IMR-90 (cell line): Measurements from ENCODE around the gene FAM98B. TPM values are rescaled to one million over a fixed set of nuclear protein-coding genes. Genes with fewer than 3 reads are reported as not detected.

Experiments used
- ATAC-seq: fragments of 200-7000 bp; cut with Tn5 transposase; 2 replicates; pipeline ENCODE4 v1.9.1; 2020; ENCODE audit warnings: low read depth, mild to moderate bottlenecking, moderate library complexity
- BruUV-seq: library from RNA; stranded (reverse); fragments of 400-500 nt; replicated peaks from 2 replicates; lab custom pipeline; 2021; lab: Mats Ljungman, UMichigan
- CTCF ChIA-PET: fragments of 300-600 bp; formaldehyde crosslinking; extraction: SDS; loops from one replicate; lab custom pipeline; 2021; ENCODE audit warnings: antibody characterized with exemption; lab: Yijun Ruan, JAX
- POLR2A ChIA-PET: fragments of 300-600 bp; sonication (Branson Sonifier 250); formaldehyde crosslinking; loops from one replicate; lab custom pipeline; 2022; ENCODE audit warnings: antibody characterized with exemption; ENCODE audit not compliant: unreplicated experiment; lab: Charles Lee
- DNase-seq: peaks from one replicate; pipeline ENCODE4 v3.0.0; 2013
- H2AFZ ChIP-seq: replicated peaks from 2 replicates; pipeline ENCODE3; 2013; ENCODE audit warnings: low read length, mild to moderate bottlenecking; ENCODE audit not compliant: poor library complexity
- H2AK5ac ChIP-seq: 2 replicates; pipeline ENCODE4 v1.6.1; 2013; ENCODE audit warnings: low read depth, low read length, inconsistent platforms
- H2AK9ac ChIP-seq: replicated peaks from 2 replicates; pipeline ENCODE3; 2013; ENCODE audit warnings: mild to moderate bottlenecking, low read depth, low read length, moderate library complexity; ENCODE audit not compliant: poor library complexity
- H2BK120ac ChIP-seq: 2 replicates; pipeline ENCODE4 v1.6.1; 2013; ENCODE audit warnings: low read depth, low read length, inconsistent platforms
- H2BK15ac ChIP-seq: 3 replicates; pipeline ENCODE4 v1.6.1; 2013; ENCODE audit warnings: low read depth, low read length, inconsistent platforms
- H2BK20ac ChIP-seq: 2 replicates; pipeline ENCODE4 v1.6.1; 2013; ENCODE audit warnings: low read depth, mild to moderate bottlenecking, inconsistent platforms, low read length, moderate library complexity
- H2BK5ac ChIP-seq: 2 replicates; pipeline ENCODE4 v1.6.1; 2013; ENCODE audit warnings: mild to moderate bottlenecking, low read depth, low read length, inconsistent platforms; ENCODE audit not compliant: poor library complexity, severe bottlenecking
- H3K14ac ChIP-seq: replicated peaks from 2 replicates; pipeline ENCODE4 v1.6.1; 2013; ENCODE audit warnings: low read depth, low read length, inconsistent platforms
- H3K18ac ChIP-seq: 2 replicates; pipeline ENCODE4 v1.6.1; 2013; ENCODE audit warnings: low read depth, low read length, control low read depth
- H3K23ac ChIP-seq: 2 replicates; pipeline ENCODE4 v1.6.1; 2013; ENCODE audit warnings: low read depth, low read length, inconsistent platforms
- H3K27ac ChIP-seq: 2 replicates; pipeline ENCODE4 v1.5.1; 2013; ENCODE audit warnings: mild to moderate bottlenecking, control low read depth, low read length; ENCODE audit not compliant: insufficient read depth
- H3K27me3 ChIP-seq: 2 replicates; pipeline ENCODE4 v1.6.1; 2013; ENCODE audit warnings: low read length; ENCODE audit not compliant: control insufficient read depth, insufficient read depth
- H3K36me3 ChIP-seq: 2 replicates; pipeline ENCODE4 v1.6.1; 2013; ENCODE audit warnings: low read length, mixed read lengths; ENCODE audit not compliant: control insufficient read depth, insufficient read depth
- H3K4ac ChIP-seq: 2 replicates; pipeline ENCODE4 v1.6.1; 2013; ENCODE audit warnings: low read depth, low read length, inconsistent platforms
- H3K4me1 ChIP-seq: 2 replicates; pipeline ENCODE4 v1.6.1; 2013; ENCODE audit warnings: low read length, mixed read lengths; ENCODE audit not compliant: control insufficient read depth, insufficient read depth
- H3K4me2 ChIP-seq: 2 replicates; pipeline ENCODE4 v1.6.1; 2013; ENCODE audit warnings: low read depth, mild to moderate bottlenecking, control low read depth, low read length, moderate library complexity
- H3K4me3 ChIP-seq: 2 replicates; pipeline ENCODE4 v1.5.1; 2013; ENCODE audit warnings: low read depth, mild to moderate bottlenecking, control low read depth, low read length, moderate library complexity; ENCODE audit not compliant: insufficient read depth
- H3K56ac ChIP-seq: 2 replicates; pipeline ENCODE4 v1.6.1; 2013; ENCODE audit warnings: low read length, inconsistent platforms; ENCODE audit not compliant: insufficient read depth; ENCODE audit errors: extremely low read depth
- H3K79me1 ChIP-seq, 2 experiments: 2 replicates each; pipeline ENCODE4 v1.6.1; 2013; ENCODE audit warnings: low read length in 2 of 2, inconsistent platforms in 1 of 2, low read depth in 1 of 2
- H3K9ac ChIP-seq: 2 replicates; pipeline ENCODE4 v1.6.1; 2013; ENCODE audit warnings: low read depth, low read length, control low read depth
- H3K9me1 ChIP-seq: 2 replicates; pipeline ENCODE4 v1.6.1; 2013; ENCODE audit warnings: low read length, inconsistent platforms; ENCODE audit not compliant: insufficient read depth
- H3K9me3 ChIP-seq: 2 replicates; pipeline ENCODE4 v1.6.1; 2013; ENCODE audit warnings: low read length; ENCODE audit not compliant: control insufficient read depth, insufficient read depth
- H4K20me1 ChIP-seq: 2 replicates; pipeline ENCODE4 v1.6.1; 2013; ENCODE audit warnings: low read length, inconsistent platforms; ENCODE audit not compliant: insufficient read depth
- H4K5ac ChIP-seq: 2 replicates; pipeline ENCODE4 v1.6.1; 2013; ENCODE audit warnings: mild to moderate bottlenecking, low read depth, low read length, control low read depth
- H4K8ac ChIP-seq, 2 experiments: 2 replicates each; pipeline ENCODE4 v1.6.1; 2013; ENCODE audit warnings: low read depth in 2 of 2, low read length in 2 of 2, control low read depth in 1 of 2, inconsistent platforms in 1 of 2
- H4K91ac ChIP-seq: 2 replicates; pipeline ENCODE4 v1.6.1; 2013; ENCODE audit warnings: low read depth, low read length, inconsistent platforms; ENCODE audit not compliant: insufficient read depth
- BHLHE40 ChIP-seq: fragments of 150-350 bp; IDR thresholded peaks from 2 replicates; pipeline ENCODE4 v1.6.1; 2016; ENCODE audit warnings: mild to moderate bottlenecking, low read depth, low read length
- CEBPB ChIP-seq: IDR thresholded peaks from 2 replicates; pipeline ENCODE4 v1.6.1; 2012; ENCODE audit warnings: low read depth, low read length, improper control_type of control experiment
- CHD1 ChIP-seq: IDR thresholded peaks from 2 replicates; pipeline ENCODE4 v1.6.1; 2012; ENCODE audit warnings: low read depth, low read length, improper control_type of control experiment
- FOS ChIP-seq: fragments of 150-350 bp; IDR thresholded peaks from 2 replicates; pipeline ENCODE4 v1.6.1; 2016; ENCODE audit warnings: low read depth, low read length
- MAFK ChIP-seq: IDR thresholded peaks from 2 replicates; pipeline ENCODE4 v1.6.1; 2012; ENCODE audit warnings: low read depth, low read length, improper control_type of control experiment
- MAZ ChIP-seq: IDR thresholded peaks from 2 replicates; pipeline ENCODE4 v1.6.1; 2012; ENCODE audit warnings: low read depth, mild to moderate bottlenecking, low read length, improper control_type of control experiment, moderate library complexity, borderline replicate concordance
- MXI1 ChIP-seq: IDR thresholded peaks from 2 replicates; pipeline ENCODE4 v1.6.1; 2012; ENCODE audit warnings: low read depth, mild to moderate bottlenecking, low read length, moderate library complexity, borderline replicate concordance
- NFE2L2 ChIP-seq: fragments of 150-350 bp; IDR thresholded peaks from 2 replicates; pipeline ENCODE4 v1.6.1; 2016; ENCODE audit warnings: low read depth, mild to moderate bottlenecking, low read length
- POLR2A ChIP-seq: IDR thresholded peaks from 2 replicates; pipeline ENCODE4 v1.6.1; 2012; ENCODE audit warnings: mild to moderate bottlenecking, low read depth, low read length
- RAD21 ChIP-seq: IDR thresholded peaks from 2 replicates; pipeline ENCODE4 v1.6.1; 2012; ENCODE audit warnings: low read length, improper control_type of control experiment
- RCOR1 ChIP-seq: IDR thresholded peaks from 2 replicates; pipeline ENCODE4 v1.6.1; 2012; ENCODE audit warnings: mild to moderate bottlenecking, low read length, improper control_type of control experiment; ENCODE audit not compliant: insufficient replicate concordance
- RFX5 ChIP-seq: IDR thresholded peaks from 2 replicates; pipeline ENCODE4 v1.8.0; 2012; ENCODE audit warnings: low read depth, mild to moderate bottlenecking, low read length, moderate library complexity
- SMC3 ChIP-seq: fragments of 150-350 bp; IDR thresholded peaks from 2 replicates; pipeline ENCODE4 v1.6.1; 2016; ENCODE audit warnings: low read depth, mild to moderate bottlenecking, antibody characterized with exemption, low read length, moderate library complexity
- WGBS, 2 experiments: methylation state at CpG; one replicate each; pipeline versions ENCODE4 v1.1.5 to v1.1.7; 2013; ENCODE audit warnings: missing lambda C conversion rate in 2 of 2; ENCODE audit not compliant: insufficient read length in 1 of 2; ENCODE audit errors: extremely low coverage in 2 of 2; 5-methylcytosine and 5-hydroxymethylcytosine counted together
- dilution Hi-C: fragments of 300-500 bp; cut with HindIII; formaldehyde crosslinking; loops from one replicate; pipeline ENCODE4 v1.14.3; 2018; ENCODE audit warnings: low sequenced_read_pairs; ENCODE audit not compliant: unreplicated experiment
- in situ Hi-C: fragments of 300-500 bp; cut with MboI; formaldehyde crosslinking; loops from 3 replicates; pipeline ENCODE4 v1.14.3; 2019; ENCODE audit warnings: low sequenced_read_pairs, inconsistent platforms, mixed read lengths
- intact Hi-C: fragments of 100-400 bp; cut with micrococcal nuclease; formaldehyde crosslinking; loops from 2 replicates; pipeline ENCODE4 v1.10.0; 2022
- polyA plus RNA-seq, 3 experiments: library from polyadenylated mRNA; depleted of rRNA; stranded (reverse); fragments of >200 nt; gene quantifications; 2 replicates each; pipeline ENCODE4 v1.2.3, GENCODE V29; 2012; ENCODE audit warnings: low replicate concordance in 1 of 3
- total RNA-seq: library from RNA; depleted of rRNA; stranded (reverse); fragments of >200 nt; gene quantifications from 2 replicates; pipeline ENCODE4 v1.2.3, GENCODE V29; 2012
- TF ChIP-seq, protein P1 (sequence below): conservative IDR thresholded peaks from 2 replicates; pipeline ENCODE4 v1.5.1; 2012; ENCODE audit warnings: mild to moderate bottlenecking, low read depth, low read length, improper control_type of control experiment
- TF ChIP-seq, protein P2 (sequence below): fragments of 150-350 bp; IDR thresholded peaks from 2 replicates; pipeline ENCODE4 v1.6.1; 2017; ENCODE audit warnings: mild to moderate bottlenecking, antibody characterized with exemption, low read length, low read depth
- TF ChIP-seq, protein P3 (sequence below): fragments of 150-350 bp; IDR thresholded peaks from 2 replicates; pipeline ENCODE4 v1.6.1; 2016; ENCODE audit warnings: low read depth, mild to moderate bottlenecking, low read length, moderate library complexity, borderline replicate concordance

Gene FAM98B
- total and polyA plus RNA-seq, 2 of the 4 experiments (the other 2 are of a cell fraction), result 2.7 to 12.2 TPM

DNA sequence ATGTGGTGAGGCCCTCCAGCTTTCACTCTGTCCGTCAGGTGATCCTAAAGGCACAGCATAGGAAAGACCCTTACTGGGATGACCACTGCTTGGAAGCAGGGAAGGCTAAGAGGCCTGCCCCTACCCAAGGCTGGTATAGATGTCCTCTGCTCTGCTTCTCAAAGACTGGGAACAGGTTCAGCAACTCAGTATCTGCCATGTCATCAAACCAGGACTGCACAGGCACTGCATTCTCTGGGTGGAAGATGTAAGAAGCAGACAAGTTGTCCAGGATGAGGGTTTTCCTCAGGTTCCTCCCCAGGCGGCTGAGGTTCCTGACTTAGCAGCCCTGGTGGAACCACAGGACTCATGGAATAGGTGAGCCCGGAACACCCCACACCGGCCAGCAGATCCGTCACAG, 4.7 kb downstream of the FAM98B start:
- 93% methylated on average over 3 of the region's 5 CpGs; no CpG with 5 or more reads in 1 of the 2 experiments for WGBS, 2 experiments
- Histone ChIP-seq H3K4me1 (peaks cover 4% of the 10 kb centered on the region; the same call in 1 of the 2 replicates), H3K56ac (no peak overlapping the region), H4K91ac (no peak overlapping the region), H3K79me1 (peaks cover 40 to 77% of the 10 kb centered on the region in 2 experiments), H3K23ac (no peak overlapping the region), H2AFZ (no peak overlapping the region), H2AK5ac (no peak overlapping the region), H2BK120ac (no peak overlapping the region), H3K9me1 (peaks cover 21% of the 10 kb centered on the region), H3K4me2 (no peak overlapping the region), H2BK15ac (no peak overlapping the region), H2BK5ac (no peak overlapping the region), H3K14ac (no peak overlapping the region), H2AK9ac (no peak overlapping the region), H3K18ac (no peak overlapping the region), H3K4me3 (no peak overlapping the region), H3K9me3 (no peaks in the 10 kb centered on the region), H3K4ac (no peak overlapping the region), H4K5ac (no peak overlapping the region), H3K27me3 (no peaks in the 10 kb centered on the region), H4K20me1 (peaks cover 5% of the 10 kb centered on the region; the same call in 1 of the 2 replicates), H3K27ac (no peak overlapping the region), H4K8ac (no peak overlapping the region), H3K36me3 (peaks cover 4% of the 10 kb centered on the region; the same call in 1 of the 2 replicates), H3K9ac (no peak overlapping the region), H2BK20ac (no peak overlapping the region)
- CTCF ChIA-PET, result interaction anchor here (0.6 kb wide), 1 partner anchor 18 kb away, joined by 4 read pairs; no protein-coding TSS in a partner anchor
- TF ChIP-seq CHD1 (no peak), POLR2A (no peak), MAFK (no peak), SMC3 (no peak), RCOR1 (no peak), NFE2L2 (no peak), RAD21 (no peak), RFX5 (no peak), FOS (no peak), MXI1 (no peak), BHLHE40 (no peak), MAZ (no peak), CEBPB (no peak)
- TF ChIP-seq, protein P1, sequence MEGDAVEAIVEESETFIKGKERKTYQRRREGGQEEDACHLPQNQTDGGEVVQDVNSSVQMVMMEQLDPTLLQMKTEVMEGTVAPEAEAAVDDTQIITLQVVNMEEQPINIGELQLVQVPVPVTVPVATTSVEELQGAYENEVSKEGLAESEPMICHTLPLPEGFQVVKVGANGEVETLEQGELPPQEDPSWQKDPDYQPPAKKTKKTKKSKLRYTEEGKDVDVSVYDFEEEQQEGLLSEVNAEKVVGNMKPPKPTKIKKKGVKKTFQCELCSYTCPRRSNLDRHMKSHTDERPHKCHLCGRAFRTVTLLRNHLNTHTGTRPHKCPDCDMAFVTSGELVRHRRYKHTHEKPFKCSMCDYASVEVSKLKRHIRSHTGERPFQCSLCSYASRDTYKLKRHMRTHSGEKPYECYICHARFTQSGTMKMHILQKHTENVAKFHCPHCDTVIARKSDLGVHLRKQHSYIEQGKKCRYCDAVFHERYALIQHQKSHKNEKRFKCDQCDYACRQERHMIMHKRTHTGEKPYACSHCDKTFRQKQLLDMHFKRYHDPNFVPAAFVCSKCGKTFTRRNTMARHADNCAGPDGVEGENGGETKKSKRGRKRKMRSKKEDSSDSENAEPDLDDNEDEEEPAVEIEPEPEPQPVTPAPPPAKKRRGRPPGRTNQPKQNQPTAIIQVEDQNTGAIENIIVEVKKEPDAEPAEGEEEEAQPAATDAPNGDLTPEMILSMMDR, result no peak
- TF ChIP-seq, protein P2, sequence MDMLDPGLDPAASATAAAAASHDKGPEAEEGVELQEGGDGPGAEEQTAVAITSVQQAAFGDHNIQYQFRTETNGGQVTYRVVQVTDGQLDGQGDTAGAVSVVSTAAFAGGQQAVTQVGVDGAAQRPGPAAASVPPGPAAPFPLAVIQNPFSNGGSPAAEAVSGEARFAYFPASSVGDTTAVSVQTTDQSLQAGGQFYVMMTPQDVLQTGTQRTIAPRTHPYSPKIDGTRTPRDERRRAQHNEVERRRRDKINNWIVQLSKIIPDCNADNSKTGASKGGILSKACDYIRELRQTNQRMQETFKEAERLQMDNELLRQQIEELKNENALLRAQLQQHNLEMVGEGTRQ, result no peak
- TF ChIP-seq, protein P3, sequence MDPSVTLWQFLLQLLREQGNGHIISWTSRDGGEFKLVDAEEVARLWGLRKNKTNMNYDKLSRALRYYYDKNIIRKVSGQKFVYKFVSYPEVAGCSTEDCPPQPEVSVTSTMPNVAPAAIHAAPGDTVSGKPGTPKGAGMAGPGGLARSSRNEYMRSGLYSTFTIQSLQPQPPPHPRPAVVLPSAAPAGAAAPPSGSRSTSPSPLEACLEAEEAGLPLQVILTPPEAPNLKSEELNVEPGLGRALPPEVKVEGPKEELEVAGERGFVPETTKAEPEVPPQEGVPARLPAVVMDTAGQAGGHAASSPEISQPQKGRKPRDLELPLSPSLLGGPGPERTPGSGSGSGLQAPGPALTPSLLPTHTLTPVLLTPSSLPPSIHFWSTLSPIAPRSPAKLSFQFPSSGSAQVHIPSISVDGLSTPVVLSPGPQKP, result no peak
- intact Hi-C loops, result no loop called here
- dilution Hi-C loops, result no loop called here
- no peak for ATAC-seq
- POLR2A ChIA-PET, result no interaction called here
- BruUV-seq, result no TSS peak
- in situ Hi-C loops, result no loop called here
- no peak for DNase-seq
